HCT116 (cell line): Measurements from ENCODE around the gene CARS1.
A peak's percentile ranks its signal among the peaks of the same experiment; 100 is the strongest.

Experiments
- CTCF ChIP-seq, 3 experiments: fragments of 200-600 bp in 1 of 3; sonication (generic) in 1 of 3; IDR thresholded peaks in 2 of 3; conservative IDR thresholded peaks in 1 of 3; 2 replicates each; pipeline ENCODE4 v1.5.1; 2012 to 2017; ENCODE audit warnings: low read depth in 2 of 3, low read length in 2 of 3, antibody characterized with exemption in 1 of 3, borderline replicate concordance in 1 of 3, control low read depth in 1 of 3, mild to moderate bottlenecking in 1 of 3, mixed read lengths in 1 of 3, mixed run types in 1 of 3, moderate library complexity in 1 of 3; ENCODE audit not compliant: insufficient read depth in 1 of 3
- EZH2phosphoT487 ChIP-seq: fragments of 200-600 bp; IDR thresholded peaks from 2 replicates; pipeline ENCODE4 v1.6.1; 2018; ENCODE audit warnings: antibody characterized with exemption, borderline replicate concordance
- MAX ChIP-seq: IDR thresholded peaks from 2 replicates; pipeline ENCODE4 v1.6.1; 2012
- POLR2AphosphoS5 ChIP-seq: IDR thresholded peaks from 2 replicates; pipeline ENCODE4 v1.6.1; 2011; ENCODE audit warnings: mild to moderate bottlenecking, low read depth, low read length, moderate library complexity
- ZNF274 ChIP-seq: fragments of 200-500 bp; sonication (Bioruptor generic); IDR thresholded peaks from 2 replicates; pipeline ENCODE4 v1.6.1; 2014; ENCODE audit warnings: mild to moderate bottlenecking, low read depth, low read length, inconsistent platforms

GRCh38 chr11:3057069-3057963 lies at the start of gene CARS1:
- TF ChIP-seq EZH2phosphoT487 = no peak
- no peak for TF ChIP-seq ZNF274
- TF ChIP-seq MAX = peak; percentile 90
- TF ChIP-seq CTCF (IDR thresholded peaks at IDR 0.05 in 2 of 3, conservative IDR thresholded peaks at IDR 0.05 in 1 of 3; ENCODE audit: borderline replicate concordance in 1 of 3, insufficient read depth in 1 of 3, low read depth in 2 of 3, low read length in 2 of 3) = no peak
- TF ChIP-seq POLR2AphosphoS5 = peak; percentile 92
